Ovary (tissue), 9 donors: ENCODE data around the gene BTN1A1. TPM values are rescaled to one million over a fixed set of nuclear protein-coding genes. Genes with fewer than 3 reads are reported as not detected.

Experiments
- DNase-seq, 5 donors: peaks; one replicate each; pipeline ENCODE4 v3.0.0-alpha.2; 2019 to 2020
- H3K27ac ChIP-seq, 2 donors: fragments of 200-600 bp; one replicate each; pipeline versions ENCODE4 v1.5.1 to v1.8.0; 2019 to 2022
- H3K27me3 ChIP-seq: fragments of 200-600 bp; one replicate; pipeline ENCODE4 v1.8.0; 2022
- H3K36me3 ChIP-seq: fragments of 200-600 bp; sonication (generic); one replicate; pipeline ENCODE4 v1.5.1; 2019
- H3K4me1 ChIP-seq: one replicate; pipeline ENCODE4 v1.8.1; 2013; ENCODE audit warnings: mild to moderate bottlenecking, moderate library complexity; ENCODE audit not compliant: insufficient read depth
- H3K4me3 ChIP-seq: fragments of 200-600 bp; sonication (generic); one replicate; pipeline ENCODE4 v1.5.1; 2017
- H3K9me3 ChIP-seq, 2 donors: fragments of 200-600 bp in 1 of 2; sonication (generic) in 1 of 2; one replicate each; pipeline versions ENCODE4 v1.5.1 to v1.8.1; 2013 to 2019; ENCODE audit warnings: mild to moderate bottlenecking in 1 of 2, moderate library complexity in 1 of 2
- CTCF ChIP-seq, 3 donors: fragments of 450-650 bp in 2 of 3; fragments of 200-600 bp in 1 of 3; IDR thresholded peaks; one replicate each; pipeline versions ENCODE4 v1.5.1 to v1.8.0; 2016 to 2022; ENCODE audit warnings: antibody characterized with exemption in 3 of 3, mild to moderate bottlenecking in 1 of 3
- EP300 ChIP-seq: sonication (generic); formaldehyde crosslinking; IDR thresholded peaks from one replicate; pipeline ENCODE4 v1.6.1; 2017; ENCODE audit warnings: antibody characterized with exemption
- POLR2A ChIP-seq: fragments of 450-650 bp; IDR thresholded peaks from one replicate; pipeline ENCODE4 v1.6.1; 2017; ENCODE audit warnings: antibody characterized with exemption, mild to moderate bottlenecking, moderate library complexity
- WGBS, 3 donors: extraction: QIAGEN DNeasy Blood & Tissue Kit in 1 of 3; methylation state at CpG; one replicate each; pipeline versions ENCODE4 v1.1.5 to v1.1.7; 2013 to 2017; 5-methylcytosine and 5-hydroxymethylcytosine counted together
- intact Hi-C, 4 donors: fragments of 100-400 bp; cut with DNase I; formaldehyde crosslinking; loops; one replicate each; pipeline versions ENCODE4 v1.11.0 to v1.15.1; 2022 to 2023
- polyA plus RNA-seq, 2 donors: library from polyadenylated mRNA; stranded (reverse); fragments of 200-250 nt in 1 of 2; fragments of 350-450 nt in 1 of 2; fragmentation: Illumina TruSeq in 1 of 2; extraction: RNeasy Lipid Tissue Mini Kit (QIAGEN cat#74804) in 1 of 2; gene quantifications; one replicate each; pipeline ENCODE4 v1.2.3, GENCODE V29; 2013 to 2014
- total RNA-seq, 7 donors: library from RNA; depleted of rRNA in 2 of 7; stranded (reverse); fragments of >200 nt in 2 of 7; fragmentation: NEBNext Ultra II Directional in 3 of 7; extraction: Animal tissue kit (Norgen Biotek cat#: 25700) in 3 of 7; gene quantifications; one replicate each; pipeline versions ENCODE4 v1.1.0 to v1.2.4, GENCODE V29; 2016 to 2023
- donor health status: DM: no; HTN: no; CAD: no; lungs with moderate emphysema.
- donor health status: DM: no; HTN: no; CAD: no.
- donor health status: Bipolar disorder and iron deficiency.
- donor health status: DM: yes; HTN: yes; CAD: no.
- donor health status: DM: no; HTN: no; CAD: no.
- donor health status: DM: yes; HTN: yes; CAD: no.

BTN1A1 gene
- total and polyA plus RNA-seq, 9 donors: 0.02 to 0.05 TPM; not detected in 7

GRCh38 chr6:26464416-26465131, 35.5 kb upstream of the BTN1A1 start:
- no peak overlapping the region for H3K27ac ChIP-seq
- DNase-seq: no peak
- H3K9me3 ChIP-seq: no peaks in the 10 kb centered on the region
- no peak for TF ChIP-seq EP300
- TF ChIP-seq CTCF (IDR thresholded peaks at IDR 0.05): no peak
- no peak for TF ChIP-seq POLR2A
- intact Hi-C loops: no loop called here
- H3K36me3 ChIP-seq: no peaks in the 10 kb centered on the region
- H3K27me3 ChIP-seq: no peaks in the 10 kb centered on the region
- 93 to 95% (median 94%) methylated on average over 7 of the region's 7 CpGs for WGBS, 3 donors
- H3K4me1 ChIP-seq: peaks cover 6% of the 10 kb centered on the region
- H3K4me3 ChIP-seq: no peak overlapping the region

- no peaks in the 10 kb centered on the region for H3K27me3 ChIP-seq
- H3K4me1 ChIP-seq: peaks cover 4% of the 10 kb centered on the region
- intact Hi-C loops: no loop called here
- WGBS, 3 donors: 91 to 96% (median 94%) methylated on average over 3 of the region's 3 CpGs
- TF ChIP-seq CTCF (IDR thresholded peaks at IDR 0.05) (no peak), EP300 (no peak), POLR2A (no peak)
- no peaks in the 10 kb centered on the region for H3K36me3 ChIP-seq
- no peak overlapping the region for H3K27ac ChIP-seq
- no peaks in the 10 kb centered on the region for H3K9me3 ChIP-seq
- DNase-seq: no peak
- no peak overlapping the region for H3K4me3 ChIP-seq
Measured at GRCh38 chr6:26465776-26466175, 34.3 kb upstream of the BTN1A1 start.

GRCh38 chr6:26468829-26469228, 31.3 kb upstream of the BTN1A1 start:
- TF ChIP-seq EP300 (no peak), CTCF (IDR thresholded peaks at IDR 0.05) (no peak), POLR2A (no peak)
- Histone ChIP-seq H3K27ac (no peak overlapping the region), H3K27me3 (no peaks in the 10 kb centered on the region), H3K9me3 (no peaks in the 10 kb centered on the region), H3K4me3 (no peak overlapping the region), H3K4me1 (no peaks in the 10 kb centered on the region), H3K36me3 (no peaks in the 10 kb centered on the region)
- intact Hi-C loops: no loop called here
- DNase-seq: no peak
- 87 to 93% (median 91%) methylated on average over 2 of the region's 2 CpGs for WGBS, 3 donors

GRCh38 chr6:26470643-26471042, 29.5 kb upstream of the BTN1A1 start:
- no peaks in the 10 kb centered on the region for H3K27me3 ChIP-seq
- H3K4me3 ChIP-seq: no peak overlapping the region
- TF ChIP-seq POLR2A (no peak), CTCF (IDR thresholded peaks at IDR 0.05) (no peak), EP300 (no peak)
- no peak for DNase-seq
- H3K9me3 ChIP-seq: no peaks in the 10 kb centered on the region
- intact Hi-C loops: no loop called here
- no peak overlapping the region for H3K27ac ChIP-seq
- H3K4me1 ChIP-seq: peaks cover 2% of the 10 kb centered on the region
- no peaks in the 10 kb centered on the region for H3K36me3 ChIP-seq
- WGBS, 3 donors: 76 to 84% (median 81%) methylated on average over 4 of the region's 4 CpGs
